GM19452 (cell line): ENCODE data around the gene SUPT16H.

Source experiments
- ATAC-seq: cut with Tn5 transposase; IDR thresholded peaks from one replicate; pipeline ENCODE4 v1.9.1; 2021; ENCODE audit not compliant: unreplicated experiment

The SUPT16H gene

DNA sequence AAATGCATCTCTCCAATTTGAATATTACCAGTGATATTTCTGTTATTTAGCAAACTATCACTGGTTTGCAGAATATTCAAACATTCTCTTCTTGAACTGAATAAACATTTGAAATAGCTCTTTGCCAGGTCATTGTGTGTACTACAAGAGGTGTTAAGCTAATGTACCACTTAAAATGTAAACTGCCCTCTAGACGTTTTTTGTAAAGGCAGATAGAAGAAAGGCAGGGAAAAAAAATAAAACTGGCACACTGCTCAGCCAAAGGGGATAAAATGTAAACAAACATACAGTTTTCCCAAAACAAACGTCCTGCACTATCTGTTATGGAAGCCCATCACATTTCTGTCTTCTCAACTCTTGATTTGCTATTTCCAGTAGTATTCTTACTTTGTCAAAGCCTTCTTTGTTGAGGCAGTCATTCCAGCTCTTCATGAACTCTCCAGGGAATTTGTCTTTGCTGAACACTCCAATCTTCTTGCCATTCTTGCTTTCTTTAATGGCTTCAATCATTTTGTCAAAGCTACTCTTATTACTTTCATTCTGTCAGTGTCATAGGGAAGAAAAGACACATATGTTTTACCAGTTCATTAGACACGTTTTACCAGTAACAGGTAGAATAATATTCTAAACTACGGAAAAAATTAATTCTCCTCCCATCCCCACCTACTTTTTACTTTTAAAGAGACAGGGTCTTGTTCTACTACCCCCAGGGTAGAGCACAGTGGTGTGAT is 13.7 kb downstream of the SUPT16H start:
- ATAC-seq: no peak

DNA sequence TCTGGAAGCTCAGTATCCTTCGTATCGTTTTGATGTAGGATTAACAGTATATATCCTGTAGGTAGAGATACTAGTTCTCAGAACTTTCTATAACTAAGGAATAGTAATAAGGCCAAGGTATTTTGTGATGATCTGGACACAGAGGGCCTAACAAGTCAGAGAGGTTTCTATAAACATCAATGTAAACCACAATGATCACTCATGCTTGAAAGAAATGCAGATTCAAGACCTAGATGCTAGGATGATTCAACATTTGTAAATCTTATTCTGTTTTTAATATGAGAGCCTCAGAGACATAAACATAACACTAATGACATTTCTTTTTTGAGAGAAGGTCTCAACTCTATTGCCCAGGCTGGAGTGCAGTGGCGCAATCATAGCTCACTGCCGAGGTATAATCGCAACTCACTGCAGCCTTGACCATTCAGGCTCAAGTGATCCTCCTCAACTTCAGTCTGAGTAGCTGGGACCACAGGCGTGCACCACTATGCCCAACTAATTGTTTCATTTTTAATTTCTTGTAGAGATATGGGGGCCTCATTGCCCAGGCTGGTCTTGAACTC is 16.2 kb downstream of the SUPT16H start:
- ATAC-seq: no peak

DNA sequence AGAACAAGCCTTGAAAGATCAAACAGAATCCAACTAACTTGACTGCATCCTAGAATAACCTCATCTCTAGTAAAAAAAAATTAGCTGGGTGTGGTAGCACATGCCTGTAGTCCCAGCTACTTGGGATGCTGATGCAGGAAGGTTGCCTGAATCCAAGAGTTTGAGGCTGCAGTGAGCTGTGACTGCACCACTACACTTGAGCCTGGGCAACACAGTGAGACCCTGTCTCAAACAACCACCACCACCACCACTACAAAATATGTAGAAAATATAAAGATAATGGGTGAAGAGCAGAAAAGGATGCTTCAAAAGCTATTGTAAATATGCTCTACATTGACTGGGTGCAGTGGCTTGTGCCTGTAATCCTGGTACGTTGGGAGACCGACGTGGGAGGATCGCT is 27.3 kb downstream of the SUPT16H start:
- ATAC-seq: no peak

DNA sequence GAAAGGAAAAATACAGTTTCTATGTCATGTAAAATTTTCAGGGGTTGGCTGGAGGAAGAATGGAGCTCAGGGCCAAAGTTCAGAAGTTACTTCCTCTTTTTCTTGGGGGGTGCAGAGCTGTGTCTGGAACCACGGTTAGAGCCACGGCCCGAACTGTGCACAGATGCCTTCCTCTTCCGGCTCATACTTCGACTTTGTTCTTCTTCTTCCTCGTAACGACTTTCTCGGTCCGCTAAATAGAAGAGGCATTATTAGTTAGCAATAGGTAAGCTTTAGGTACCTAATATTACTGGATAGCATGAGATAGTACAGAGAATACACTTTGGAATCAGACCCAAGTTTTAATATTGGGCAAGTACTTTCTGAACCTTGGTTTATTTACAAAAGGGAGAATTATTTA is 31.2 kb downstream of the SUPT16H start:
- no peak for ATAC-seq

DNA sequence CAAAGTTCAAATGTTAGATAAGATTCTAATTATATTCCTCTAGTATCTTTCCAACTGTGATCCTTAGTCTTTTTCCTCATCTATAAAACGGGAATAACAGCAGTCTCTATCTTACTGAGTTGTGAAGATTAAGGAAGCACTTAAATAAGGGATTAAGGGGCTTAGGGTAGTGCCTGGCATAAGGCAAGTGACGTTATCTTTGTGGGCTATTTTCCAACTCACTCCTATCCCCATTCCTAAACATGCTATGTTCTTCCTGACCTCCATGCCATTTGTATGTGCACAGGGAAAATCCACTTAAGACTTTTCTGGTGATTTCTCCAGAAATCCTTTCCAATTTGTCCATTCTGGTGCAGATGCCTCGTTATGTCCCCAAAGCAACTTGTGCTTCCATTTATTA is 33.3 kb downstream of the SUPT16H start:
- no peak for ATAC-seq

DNA sequence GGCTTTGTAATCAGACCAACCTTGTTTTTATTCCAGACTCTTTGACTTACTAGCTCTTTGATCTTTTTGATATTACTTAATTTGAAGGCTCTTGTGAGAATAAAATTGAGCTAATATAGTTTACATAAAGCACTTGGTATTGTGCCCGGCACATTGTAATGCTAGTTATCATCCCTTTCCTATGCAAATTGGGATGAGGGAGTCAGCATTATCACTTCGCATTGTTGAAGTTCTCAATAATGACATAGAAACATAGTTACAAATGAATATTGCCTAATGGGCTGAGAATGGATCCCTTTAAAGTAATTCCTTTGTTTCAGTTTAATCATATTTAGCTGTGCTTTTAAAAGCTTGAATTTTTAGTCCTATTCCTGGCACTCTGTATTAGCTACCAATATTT is 36.6 kb downstream of the SUPT16H start:
- no peak for ATAC-seq

DNA sequence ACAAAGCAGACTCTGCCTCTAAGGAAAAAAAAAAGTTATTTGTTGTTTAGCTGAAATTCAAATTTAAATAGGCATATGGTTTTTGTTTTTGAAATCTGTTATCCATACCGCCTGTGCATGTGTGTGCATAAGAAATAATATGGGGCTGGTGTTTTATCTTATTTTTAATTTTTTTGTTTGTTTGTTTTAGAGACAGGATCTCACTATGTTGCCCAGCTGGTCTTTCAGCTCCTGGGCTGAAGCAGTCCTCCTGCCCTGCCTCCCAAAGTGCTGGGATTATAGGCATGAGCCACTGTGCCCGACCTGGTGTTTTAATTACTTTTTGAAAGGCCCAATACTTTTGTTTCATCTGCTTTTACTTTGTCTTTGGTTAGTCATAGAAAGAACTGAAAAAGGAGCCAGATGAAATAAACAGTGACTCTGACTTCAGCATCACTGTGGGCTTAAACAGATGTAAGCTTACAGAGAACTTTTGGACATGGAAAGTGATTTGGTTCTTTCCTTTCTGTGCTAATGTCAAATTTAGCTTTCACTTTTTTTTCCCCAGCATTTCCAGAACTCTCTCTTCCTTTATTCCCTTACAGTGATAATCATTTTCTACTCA is 37.2 kb downstream of the SUPT16H start:
- ATAC-seq: no peak

DNA sequence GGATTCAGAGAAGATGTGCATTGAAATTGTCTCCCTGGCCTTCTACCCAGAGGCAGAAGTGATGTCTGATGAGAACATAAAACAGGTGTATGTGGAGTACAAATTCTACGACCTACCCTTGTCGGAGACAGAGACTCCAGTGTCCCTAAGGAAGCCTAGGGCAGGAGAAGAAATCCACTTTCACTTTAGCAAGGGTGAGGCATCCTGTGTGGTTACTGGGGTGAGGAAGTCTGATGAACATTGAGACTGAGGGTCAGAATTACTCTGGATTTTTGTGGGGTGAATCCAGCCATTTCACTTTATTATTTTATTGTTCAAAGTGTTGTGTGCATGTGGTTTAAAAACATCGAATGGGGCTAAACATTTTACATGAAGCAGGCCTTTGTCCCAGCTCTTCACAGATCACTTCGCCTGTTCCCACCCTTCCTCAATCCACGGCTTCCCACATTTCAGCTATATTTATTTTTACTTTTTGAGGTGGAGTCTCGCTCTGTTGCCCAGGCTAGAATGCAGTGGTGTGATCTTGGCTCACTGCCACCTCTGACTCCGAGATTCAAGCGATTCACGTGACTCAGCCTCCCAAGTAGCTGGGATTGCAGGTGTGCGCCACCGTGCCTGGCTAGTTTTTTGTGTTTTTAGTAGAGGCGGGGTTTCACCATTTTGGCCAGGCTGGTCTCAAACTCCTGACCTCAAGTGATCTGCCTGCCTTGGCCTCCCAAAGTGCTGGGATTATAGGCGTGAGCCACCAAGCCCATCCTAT is 40.6 kb downstream of the SUPT16H start:
- no peak for ATAC-seq

DNA sequence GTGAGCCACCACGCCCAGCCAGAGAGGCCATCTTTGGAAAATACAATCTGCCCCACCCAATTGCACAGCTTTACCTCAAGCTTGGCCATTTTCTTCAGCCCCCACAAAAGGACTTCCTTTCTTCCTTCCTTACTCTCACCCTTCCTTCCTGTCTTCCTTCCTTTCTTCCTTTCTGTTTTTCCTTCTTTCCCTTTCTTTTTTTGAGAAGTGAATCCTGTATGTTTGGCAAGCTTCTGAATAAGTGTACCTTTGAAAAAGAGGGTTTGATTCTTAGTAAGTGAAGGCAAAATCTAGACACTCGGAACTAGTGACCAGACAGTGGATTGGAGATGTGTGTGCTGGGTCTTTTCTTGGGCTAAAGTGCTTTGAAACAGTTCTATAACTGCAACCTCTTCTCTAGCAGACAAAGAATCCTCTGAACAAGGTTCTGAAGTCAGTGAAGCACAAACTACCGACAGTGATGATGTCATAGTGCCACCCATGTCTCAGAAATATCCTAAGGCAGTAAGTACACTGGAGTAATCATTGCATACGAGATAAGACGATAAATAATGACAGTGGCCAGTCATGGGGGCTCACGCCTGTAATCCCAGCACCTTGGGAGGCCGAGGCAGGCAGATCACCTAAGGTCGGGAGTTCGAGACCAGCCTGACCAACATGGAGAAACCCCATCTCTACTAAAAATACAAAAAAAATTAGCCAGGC is 49.5 kb downstream of the SUPT16H start:
- ATAC-seq: no peak

DNA sequence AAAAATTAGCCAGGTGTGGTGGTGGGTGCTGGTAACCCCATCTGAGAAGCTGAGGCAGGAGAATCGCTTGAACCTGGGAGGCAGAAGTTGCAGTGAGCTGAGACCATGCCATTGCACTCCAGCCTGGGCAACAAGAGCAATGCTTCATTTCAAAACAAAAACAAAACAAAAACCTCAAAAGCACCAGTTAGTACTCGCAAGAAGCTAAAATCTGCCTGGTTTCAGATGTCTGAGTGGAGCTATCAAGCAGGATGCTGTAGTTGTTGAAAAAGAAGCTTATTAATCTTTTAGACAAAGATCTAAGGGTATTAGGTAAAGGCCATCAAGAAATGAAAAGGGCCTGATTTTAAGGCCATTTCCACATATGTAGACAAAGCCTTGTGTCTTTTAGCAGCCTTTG is 50.9 kb downstream of the SUPT16H start:
- no peak for ATAC-seq

DNA sequence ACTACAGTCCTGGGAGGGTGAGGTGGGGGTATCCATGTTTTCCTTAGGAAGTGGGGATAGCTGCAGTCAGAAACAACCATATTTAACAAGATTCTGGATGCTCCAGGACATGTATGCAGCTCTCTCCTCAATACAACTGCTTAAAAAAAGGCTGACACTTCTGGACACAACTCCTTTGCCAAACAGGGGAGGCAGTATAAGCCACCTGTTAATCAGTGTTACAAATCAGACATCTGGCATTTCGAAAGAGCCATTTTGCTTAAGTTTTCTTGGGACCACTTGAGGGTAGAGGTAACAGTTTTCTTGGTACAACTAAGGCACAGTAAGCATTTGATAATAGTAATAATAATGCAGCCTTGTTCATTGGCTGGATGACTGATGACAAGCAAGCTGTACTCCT is 56.8 kb downstream of the SUPT16H start:
- no peak for ATAC-seq

DNA sequence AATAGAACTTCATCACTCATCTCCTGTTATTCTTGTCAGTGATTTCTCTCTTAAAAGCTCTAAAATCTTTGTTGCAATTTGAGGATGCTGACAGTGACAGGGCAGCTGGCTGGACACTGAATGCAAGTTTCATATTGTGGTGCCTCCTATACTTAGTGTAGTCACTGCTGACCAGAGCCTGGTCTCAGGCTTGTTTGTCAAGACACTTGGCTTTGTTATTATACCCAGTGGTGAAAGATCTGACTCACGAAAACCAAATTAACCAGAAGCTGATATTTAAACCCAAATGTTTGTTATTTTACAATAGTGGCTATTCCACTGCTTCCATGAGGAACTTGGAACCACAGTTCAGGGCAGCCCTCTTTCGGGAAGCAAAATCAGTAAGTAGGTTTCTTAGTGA is 61.1 kb downstream of the SUPT16H start:
- no peak for ATAC-seq

DNA sequence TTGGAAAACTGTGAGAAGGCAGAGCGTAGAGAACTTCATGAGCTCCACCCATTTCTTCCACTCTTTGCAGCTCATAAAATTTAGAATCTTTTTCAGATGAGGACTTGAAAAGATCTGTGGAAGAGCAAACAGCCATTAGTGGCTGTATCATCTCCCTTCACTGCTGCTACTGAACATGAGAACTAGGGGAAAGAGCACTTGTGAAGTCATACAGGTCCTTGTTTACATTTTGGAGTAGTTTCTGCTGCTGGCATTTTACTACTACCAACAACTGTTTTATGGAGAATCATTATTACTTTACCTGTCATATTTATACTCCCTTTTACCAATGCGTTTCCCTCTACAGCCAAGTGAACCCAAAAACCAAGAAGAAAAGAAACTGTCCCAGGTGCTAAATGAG is 62.9 kb downstream of the SUPT16H start:
- no peak for ATAC-seq

DNA sequence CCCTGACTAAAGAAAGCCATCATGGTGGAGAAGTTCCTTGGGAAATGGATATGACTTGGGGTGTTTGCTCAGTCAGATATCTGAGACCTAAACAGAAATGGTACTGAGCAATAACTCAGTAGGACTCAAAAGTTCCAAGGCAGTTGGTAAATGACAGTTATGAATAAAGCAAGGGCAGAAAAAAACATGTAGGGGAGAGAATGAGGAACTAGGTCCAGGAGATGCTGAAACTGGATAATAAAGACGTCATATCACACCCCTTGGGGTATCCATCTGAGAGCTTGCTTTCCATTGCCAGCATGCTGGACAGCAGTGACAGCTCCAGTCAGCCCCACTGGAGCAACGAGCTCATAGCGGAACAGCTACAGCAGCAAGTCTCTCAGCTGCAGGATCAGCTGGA is 66.4 kb downstream of the SUPT16H start:
- ATAC-seq: no peak

DNA sequence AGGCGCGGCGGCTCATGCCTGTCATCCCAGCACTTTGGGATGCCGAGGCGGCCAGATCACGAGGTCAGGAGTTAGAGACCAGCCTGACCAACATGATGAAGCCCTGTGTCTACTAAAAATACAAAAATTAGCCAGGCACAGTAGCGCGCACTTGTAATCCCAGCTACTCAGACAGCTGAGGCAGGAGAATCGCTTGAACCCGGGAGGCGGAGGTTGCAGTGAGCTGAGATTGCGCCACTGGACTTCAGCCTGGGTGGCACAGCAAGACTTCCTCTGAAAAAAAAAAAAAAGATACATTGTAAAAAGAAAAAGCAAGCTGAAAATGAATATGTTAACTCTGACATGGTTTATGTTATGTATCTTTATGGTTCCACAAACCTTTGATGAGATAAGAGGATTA is 70.3 kb downstream of the SUPT16H start:
- no peak for ATAC-seq

DNA sequence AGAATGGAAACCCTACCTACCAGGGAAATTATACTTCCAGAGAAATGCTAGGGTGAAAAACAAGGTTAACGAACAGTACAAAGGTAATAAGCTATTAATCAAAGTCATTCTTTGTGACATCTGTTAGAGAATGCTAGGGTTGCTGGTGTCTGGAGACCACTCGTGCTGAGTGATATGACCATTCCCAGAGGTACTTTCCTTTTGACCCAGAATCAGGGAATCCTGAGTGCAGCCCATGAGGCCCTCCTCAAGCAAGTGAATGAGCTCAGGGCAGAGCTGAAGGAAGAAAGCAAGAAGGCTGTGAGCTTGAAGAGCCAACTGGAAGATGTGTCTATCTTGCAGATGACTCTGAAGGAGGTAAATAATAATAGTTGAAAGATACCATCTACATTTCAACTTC is 72.2 kb downstream of the SUPT16H start:
- no peak for ATAC-seq

DNA sequence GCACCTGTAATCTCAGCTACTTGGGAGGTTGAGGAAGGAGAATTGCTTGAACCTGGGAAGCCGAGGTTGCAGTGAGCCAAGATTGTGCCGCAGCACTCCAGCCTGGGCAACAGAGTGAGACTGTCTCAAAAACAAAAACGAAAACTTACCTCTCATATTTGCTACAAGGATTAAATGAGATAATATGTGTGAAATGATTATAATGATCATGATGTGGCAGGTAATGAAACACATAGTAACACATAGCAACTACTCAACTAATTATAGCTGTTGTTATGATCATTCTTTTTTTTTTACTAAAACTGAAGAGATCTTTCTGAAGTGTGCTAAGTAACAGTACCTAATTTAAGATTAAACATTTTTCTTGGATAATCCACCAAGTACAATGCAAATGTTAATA is 73.9 kb downstream of the SUPT16H start:
- ATAC-seq: no peak

DNA sequence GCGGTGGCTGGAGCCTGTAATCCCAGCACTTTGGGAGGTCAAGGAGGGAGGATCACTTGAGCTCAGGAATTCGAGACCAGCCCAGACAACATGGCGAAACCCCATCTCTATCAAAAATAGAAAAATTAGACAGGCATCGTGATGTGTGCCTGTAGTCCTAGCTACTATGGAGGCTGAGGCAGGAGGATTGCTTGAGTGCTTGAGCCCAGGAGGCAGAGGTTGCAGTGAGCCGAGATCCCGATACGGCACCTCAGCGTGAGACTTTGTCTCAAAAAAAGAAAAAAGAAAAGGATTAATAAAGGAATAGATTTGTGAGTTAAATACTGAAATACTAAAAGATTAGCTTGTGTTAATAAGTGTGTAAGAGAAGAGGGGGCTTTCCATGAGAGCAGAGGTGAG is 74.6 kb downstream of the SUPT16H start:
- ATAC-seq: no peak

DNA sequence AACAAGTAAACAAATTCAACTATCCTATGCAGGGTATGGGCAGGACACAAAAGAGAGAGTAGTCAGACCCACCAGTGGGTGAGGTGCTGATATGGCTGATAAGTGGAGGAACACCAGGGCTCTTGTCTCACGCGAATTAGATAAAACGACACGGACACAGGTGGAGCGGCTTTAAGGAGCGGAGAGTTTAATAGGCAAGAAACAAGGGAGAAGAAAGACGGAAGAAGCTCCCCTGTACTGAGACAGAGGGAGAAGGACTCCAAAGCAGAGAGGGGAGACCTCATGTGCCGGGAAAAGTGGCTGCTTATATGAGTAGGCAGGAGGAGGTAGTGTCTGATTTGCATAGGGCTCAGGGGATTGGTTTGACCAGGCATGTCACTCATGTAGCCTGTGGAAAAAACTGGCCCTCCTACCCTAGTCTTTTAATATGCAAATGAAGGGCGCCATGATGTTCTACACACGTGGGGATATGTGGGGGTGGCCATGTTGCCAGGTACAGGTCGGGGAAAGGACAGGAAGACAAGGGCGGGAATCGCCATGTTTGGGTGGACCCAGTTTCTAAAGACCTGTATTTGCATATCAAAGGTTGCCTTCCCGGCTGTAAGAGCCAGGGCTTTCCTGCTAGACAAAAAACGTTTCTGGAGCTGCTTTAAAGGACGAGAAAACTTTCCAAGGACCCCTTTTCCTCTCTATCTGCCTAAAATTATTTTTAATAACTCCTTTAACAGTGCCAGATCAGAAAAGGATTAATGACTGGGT is 75.2 kb downstream of the SUPT16H start:
- peak; percentile 79 for ATAC-seq

DNA sequence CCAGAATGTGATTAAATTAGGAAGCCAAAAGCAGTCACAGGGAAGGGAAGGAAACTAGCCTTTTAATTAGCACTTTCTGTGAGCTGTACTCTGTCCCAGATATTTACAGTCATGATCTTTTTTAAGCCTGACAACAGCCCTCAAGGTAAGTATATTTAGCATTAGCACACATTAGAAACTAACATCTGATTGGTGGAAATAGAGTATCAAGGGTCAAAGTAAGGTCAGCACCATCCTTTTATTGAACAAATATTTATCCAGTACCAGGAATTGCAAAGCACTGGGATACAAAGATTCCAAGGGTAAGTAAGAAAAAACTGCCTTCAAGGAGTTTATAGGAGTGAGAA is 75.7 kb downstream of the SUPT16H start:
- peak; percentile 22 for ATAC-seq

DNA sequence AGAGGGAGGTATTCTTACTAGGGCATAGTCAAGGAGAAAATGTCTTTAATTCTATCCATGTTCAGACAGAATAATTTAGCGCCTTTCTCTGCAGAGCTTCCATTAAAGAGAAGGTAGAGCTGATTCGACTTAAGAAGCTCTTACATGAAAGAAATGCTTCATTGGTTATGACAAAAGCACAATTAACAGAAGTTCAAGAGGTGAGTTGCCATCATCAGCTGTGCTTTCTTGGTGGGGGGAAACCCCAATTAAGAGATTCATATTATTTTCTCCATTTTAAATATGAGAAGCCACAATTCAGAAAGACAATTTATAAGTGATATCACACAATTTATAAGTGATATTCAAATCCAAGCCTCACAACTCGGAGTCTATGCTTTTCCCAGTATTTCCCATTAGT is 76.2 kb downstream of the SUPT16H start:
- ATAC-seq: no peak
